ENCODE data around the gene DAZAP1. TPM values are rescaled to one million over a fixed set of nuclear protein-coding genes. Genes with fewer than 3 reads are reported as not detected.

DAZAP1 gene
- total RNA-seq, 3 donors from 2014 or later, result 35.8 to 50.9 (median 48.8) TPM

- no peak overlapping the region for H3K4me3 ChIP-seq
- H3K9me3 ChIP-seq, result no peaks in the 10 kb centered on the region
- H3K27ac ChIP-seq, result no peak overlapping the region
- H3K36me3 ChIP-seq, result no peaks in the 10 kb centered on the region
- intact Hi-C loops (cut with DNase I; ENCODE audit: low total_unique reads), result no loop called here
- H3K27me3 ChIP-seq, result peaks cover 7 to 32% of the 10 kb centered on the region in 2 donors
- no peak for DNase-seq (ENCODE audit: low spot score in 2 of 2)
- no peak for TF ChIP-seq CTCF (IDR thresholded peaks at IDR 0.05)
- TF ChIP-seq POLR2AphosphoS5 (IDR thresholded peaks at IDR 0.05), result no peak
- TF ChIP-seq POLR2A (IDR thresholded peaks at IDR 0.05), result no peak
- peaks cover 5 to 6% of the 10 kb centered on the region in 2 donors for H3K4me1 ChIP-seq
These were observed 50.5 kb downstream of the DAZAP1 start for GRCh38 chr19:1457892-1458291.

- H3K4me1 ChIP-seq, result no peaks in the 10 kb centered on the region
- no peak for DNase-seq (ENCODE audit: low spot score in 2 of 2)
- peaks cover 5 to 21% of the 10 kb centered on the region in 2 donors for H3K27me3 ChIP-seq
- H3K27ac ChIP-seq, result no peak overlapping the region
- TF ChIP-seq POLR2A (IDR thresholded peaks at IDR 0.05) (no peak), CTCF (IDR thresholded peaks at IDR 0.05) (no peak), POLR2AphosphoS5 (IDR thresholded peaks at IDR 0.05) (no peak)
- no peak overlapping the region for H3K4me3 ChIP-seq
- no peaks in the 10 kb centered on the region for H3K9me3 ChIP-seq
- H3K36me3 ChIP-seq, result no peaks in the 10 kb centered on the region
- intact Hi-C loops (cut with DNase I; ENCODE audit: low total_unique reads), result no loop called here
These were observed 52.1 kb downstream of the DAZAP1 start for GRCh38 chr19:1459479-1459878.

GRCh38 chr19:1460033-1460995 lies 52.9 kb downstream of the DAZAP1 start:
- H3K4me3 ChIP-seq, result no peak overlapping the region
- H3K27ac ChIP-seq, result no peak overlapping the region
- no peak for DNase-seq (ENCODE audit: low spot score in 2 of 2)
- H3K9me3 ChIP-seq, result no peaks in the 10 kb centered on the region
- TF ChIP-seq POLR2AphosphoS5 (IDR thresholded peaks at IDR 0.05) (no peak), POLR2A (IDR thresholded peaks at IDR 0.05) (no peak), CTCF (IDR thresholded peaks at IDR 0.05) (no peak)
- no peaks in the 10 kb centered on the region for H3K4me1 ChIP-seq
- H3K36me3 ChIP-seq, result no peaks in the 10 kb centered on the region
- peaks cover 5 to 19% of the 10 kb centered on the region in 2 donors for H3K27me3 ChIP-seq
- intact Hi-C loops (cut with DNase I; ENCODE audit: low total_unique reads), result no loop called here

GRCh38 chr19:1461862-1462261 lies 54.5 kb downstream of the DAZAP1 start:
- intact Hi-C loops (cut with DNase I; ENCODE audit: low total_unique reads), result no loop called here
- no peak for TF ChIP-seq POLR2A (IDR thresholded peaks at IDR 0.05)
- TF ChIP-seq CTCF (IDR thresholded peaks at IDR 0.05), result no peak
- no peak for TF ChIP-seq POLR2AphosphoS5 (IDR thresholded peaks at IDR 0.05)
- H3K9me3 ChIP-seq, result no peaks in the 10 kb centered on the region
- H3K36me3 ChIP-seq, result no peaks in the 10 kb centered on the region
- no peak for DNase-seq (ENCODE audit: low spot score in 2 of 2)
- peaks cover 0 to 15% of the 10 kb centered on the region in 2 donors for H3K27me3 ChIP-seq
- no peak overlapping the region for H3K4me3 ChIP-seq
- H3K4me1 ChIP-seq, result peaks cover 0 to 3% of the 10 kb centered on the region in 2 donors
- no peak overlapping the region for H3K27ac ChIP-seq

All from breast epithelium (tissue), 4 donors.